K562 (cell line): ENCODE results near the gene TIMM44. TPM values are rescaled to one million over a fixed set of nuclear protein-coding genes. Genes with fewer than 3 reads are reported as not detected.
A peak's percentile ranks its signal among the peaks of the same experiment; 100 is the strongest.

Experiments used
- FOXK1 ChIP-seq: sonication (generic); formaldehyde crosslinking; IDR thresholded peaks from 2 replicates; pipeline ENCODE4 v1.8.0; 2022; ENCODE audit warnings: missing genetic modification reagents, mild to moderate bottlenecking, borderline replicate concordance
- GABPB2 ChIP-seq: fragments of 250-450 bp; sonication (Bioruptor Pico); conservative IDR thresholded peaks from 2 replicates; pipeline ENCODE4 v1.5.1; 2021; ENCODE audit warnings: mild to moderate bottlenecking
- NCOA1 ChIP-seq: fragments of 450-650 bp; IDR thresholded peaks from 2 replicates; pipeline ENCODE4 v1.6.1; 2016; ENCODE audit warnings: low read depth
- NCOR1 ChIP-seq: fragments of 450-650 bp; IDR thresholded peaks from 2 replicates; pipeline ENCODE4 v1.6.1; 2016; ENCODE audit warnings: mild to moderate bottlenecking, moderate library complexity
- PML ChIP-seq: IDR thresholded peaks from 2 replicates; pipeline ENCODE4 v1.6.1; 2012; ENCODE audit warnings: low read length, inconsistent platforms
- ZNF197 ChIP-seq: fragments of 200-800 bp; sonication (Bioruptor generic); IDR thresholded peaks from 2 replicates; pipeline ENCODE4 v1.6.1; 2016; ENCODE audit warnings: low read depth, missing genetic modification characterization, missing compliant biosample characterization
- polyA plus RNA-seq, 8 experiments: library from polyadenylated mRNA; depleted of rRNA in 4 of 8; stranded (reverse) in 5 of 8; unstranded in 3 of 8; fragments of >200 nt; fragmentation: Nextera tagmentation in 2 of 8; fragmentation: Illumina TruSeq in 1 of 8; extraction: Ambion mirVana in 2 of 8; extraction: Trizol in 1 of 8; gene quantifications; 2 replicates each; pipeline versions ENCODE4 v1.2.1 to v1.2.3, GENCODE V29; 2011 to 2014; ENCODE audit warnings: inconsistent platforms in 1 of 8, missing spikeins in 1 of 8
- total RNA-seq, 7 experiments: library from RNA; depleted of rRNA in 6 of 7; stranded (reverse); fragments of >200 nt in 6 of 7; fragmentation: Illumina TruSeq in 2 of 7; extraction: Trizol in 2 of 7; gene quantifications; 2 replicates each; pipeline versions ENCODE4 v1.2.1 to v1.2.3, GENCODE V29; 2011 to 2021; ENCODE audit warnings: low replicate concordance in 1 of 7
- TF ChIP-seq, protein P1 (sequence below): fragments of 450-650 bp; formaldehyde crosslinking; IDR thresholded peaks from 2 replicates; pipeline ENCODE4 v1.4.0; 2020; ENCODE audit warnings: mild to moderate bottlenecking, mixed read lengths
- TF ChIP-seq, protein P2 (sequence below), 2 experiments: fragments of 450-650 bp; IDR thresholded peaks; 2 replicates each; pipeline ENCODE4 v1.6.1; 2016; ENCODE audit warnings: mild to moderate bottlenecking in 2 of 2, borderline replicate concordance in 1 of 2, low read depth in 1 of 2, moderate library complexity in 1 of 2
- TF ChIP-seq, protein P3 (sequence below): sonication (generic); formaldehyde crosslinking; IDR thresholded peaks from 2 replicates; pipeline ENCODE4 v1.8.1; 2023; ENCODE audit warnings: missing genetic modification reagents, mild to moderate bottlenecking, borderline replicate concordance
- TF ChIP-seq, protein P4 (sequence below): fragments of 150-350 bp; conservative IDR thresholded peaks from 2 replicates; pipeline ENCODE4 v1.6.1; 2014; ENCODE audit warnings: low read length

Gene TIMM44
- total and polyA plus RNA-seq, 9 of the 15 experiments (the other 6 are each of a cell fraction or from before 2014, with no cell fraction given) = 10.3 to 231 (median 89.3) TPM

DNA sequence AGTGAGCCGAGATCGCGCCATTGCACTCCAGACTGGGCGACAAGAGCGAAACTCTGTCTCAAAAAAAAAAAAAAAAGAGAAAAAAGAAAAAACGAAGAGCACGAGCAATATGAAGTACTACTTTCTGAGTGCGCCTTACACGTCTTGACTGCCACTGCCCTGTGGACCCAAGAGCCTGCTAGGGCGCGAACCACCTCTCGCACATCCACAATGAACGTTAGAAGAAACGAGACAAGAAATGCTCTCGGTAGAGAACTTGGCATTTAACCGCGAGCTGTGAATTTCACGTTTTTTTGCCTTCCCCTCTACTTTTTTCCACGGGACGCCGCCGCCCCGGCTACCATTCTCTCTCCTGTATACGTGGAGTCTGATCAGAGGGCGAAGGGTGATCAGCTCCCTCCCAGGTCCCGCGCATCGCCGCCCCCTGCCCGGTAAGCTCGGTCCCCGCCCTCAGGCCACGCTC, 454 bp downstream of the TIMM44 start (continued):
- TF ChIP-seq, protein P1, sequence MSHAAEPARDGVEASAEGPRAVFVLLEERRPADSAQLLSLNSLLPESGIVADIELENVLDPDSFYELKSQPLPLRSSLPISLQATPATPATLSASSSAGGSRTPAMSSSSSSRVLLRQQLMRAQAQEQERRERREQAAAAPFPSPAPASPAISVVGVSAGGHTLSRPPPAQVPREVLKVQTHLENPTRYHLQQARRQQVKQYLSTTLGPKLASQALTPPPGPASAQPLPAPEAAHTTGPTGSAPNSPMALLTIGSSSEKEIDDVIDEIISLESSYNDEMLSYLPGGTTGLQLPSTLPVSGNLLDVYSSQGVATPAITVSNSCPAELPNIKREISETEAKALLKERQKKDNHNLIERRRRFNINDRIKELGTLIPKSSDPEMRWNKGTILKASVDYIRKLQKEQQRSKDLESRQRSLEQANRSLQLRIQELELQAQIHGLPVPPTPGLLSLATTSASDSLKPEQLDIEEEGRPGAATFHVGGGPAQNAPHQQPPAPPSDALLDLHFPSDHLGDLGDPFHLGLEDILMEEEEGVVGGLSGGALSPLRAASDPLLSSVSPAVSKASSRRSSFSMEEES (CRISPR knock-in tag) = no peak
- no peak for TF ChIP-seq PML
- TF ChIP-seq NCOA1 = no peak
- peak; percentile 14; the same call in 1 of the 2 replicates for TF ChIP-seq FOXK1 (CRISPR knock-in tag)
- TF ChIP-seq NCOR1 = no peak
- TF ChIP-seq, protein P2, sequence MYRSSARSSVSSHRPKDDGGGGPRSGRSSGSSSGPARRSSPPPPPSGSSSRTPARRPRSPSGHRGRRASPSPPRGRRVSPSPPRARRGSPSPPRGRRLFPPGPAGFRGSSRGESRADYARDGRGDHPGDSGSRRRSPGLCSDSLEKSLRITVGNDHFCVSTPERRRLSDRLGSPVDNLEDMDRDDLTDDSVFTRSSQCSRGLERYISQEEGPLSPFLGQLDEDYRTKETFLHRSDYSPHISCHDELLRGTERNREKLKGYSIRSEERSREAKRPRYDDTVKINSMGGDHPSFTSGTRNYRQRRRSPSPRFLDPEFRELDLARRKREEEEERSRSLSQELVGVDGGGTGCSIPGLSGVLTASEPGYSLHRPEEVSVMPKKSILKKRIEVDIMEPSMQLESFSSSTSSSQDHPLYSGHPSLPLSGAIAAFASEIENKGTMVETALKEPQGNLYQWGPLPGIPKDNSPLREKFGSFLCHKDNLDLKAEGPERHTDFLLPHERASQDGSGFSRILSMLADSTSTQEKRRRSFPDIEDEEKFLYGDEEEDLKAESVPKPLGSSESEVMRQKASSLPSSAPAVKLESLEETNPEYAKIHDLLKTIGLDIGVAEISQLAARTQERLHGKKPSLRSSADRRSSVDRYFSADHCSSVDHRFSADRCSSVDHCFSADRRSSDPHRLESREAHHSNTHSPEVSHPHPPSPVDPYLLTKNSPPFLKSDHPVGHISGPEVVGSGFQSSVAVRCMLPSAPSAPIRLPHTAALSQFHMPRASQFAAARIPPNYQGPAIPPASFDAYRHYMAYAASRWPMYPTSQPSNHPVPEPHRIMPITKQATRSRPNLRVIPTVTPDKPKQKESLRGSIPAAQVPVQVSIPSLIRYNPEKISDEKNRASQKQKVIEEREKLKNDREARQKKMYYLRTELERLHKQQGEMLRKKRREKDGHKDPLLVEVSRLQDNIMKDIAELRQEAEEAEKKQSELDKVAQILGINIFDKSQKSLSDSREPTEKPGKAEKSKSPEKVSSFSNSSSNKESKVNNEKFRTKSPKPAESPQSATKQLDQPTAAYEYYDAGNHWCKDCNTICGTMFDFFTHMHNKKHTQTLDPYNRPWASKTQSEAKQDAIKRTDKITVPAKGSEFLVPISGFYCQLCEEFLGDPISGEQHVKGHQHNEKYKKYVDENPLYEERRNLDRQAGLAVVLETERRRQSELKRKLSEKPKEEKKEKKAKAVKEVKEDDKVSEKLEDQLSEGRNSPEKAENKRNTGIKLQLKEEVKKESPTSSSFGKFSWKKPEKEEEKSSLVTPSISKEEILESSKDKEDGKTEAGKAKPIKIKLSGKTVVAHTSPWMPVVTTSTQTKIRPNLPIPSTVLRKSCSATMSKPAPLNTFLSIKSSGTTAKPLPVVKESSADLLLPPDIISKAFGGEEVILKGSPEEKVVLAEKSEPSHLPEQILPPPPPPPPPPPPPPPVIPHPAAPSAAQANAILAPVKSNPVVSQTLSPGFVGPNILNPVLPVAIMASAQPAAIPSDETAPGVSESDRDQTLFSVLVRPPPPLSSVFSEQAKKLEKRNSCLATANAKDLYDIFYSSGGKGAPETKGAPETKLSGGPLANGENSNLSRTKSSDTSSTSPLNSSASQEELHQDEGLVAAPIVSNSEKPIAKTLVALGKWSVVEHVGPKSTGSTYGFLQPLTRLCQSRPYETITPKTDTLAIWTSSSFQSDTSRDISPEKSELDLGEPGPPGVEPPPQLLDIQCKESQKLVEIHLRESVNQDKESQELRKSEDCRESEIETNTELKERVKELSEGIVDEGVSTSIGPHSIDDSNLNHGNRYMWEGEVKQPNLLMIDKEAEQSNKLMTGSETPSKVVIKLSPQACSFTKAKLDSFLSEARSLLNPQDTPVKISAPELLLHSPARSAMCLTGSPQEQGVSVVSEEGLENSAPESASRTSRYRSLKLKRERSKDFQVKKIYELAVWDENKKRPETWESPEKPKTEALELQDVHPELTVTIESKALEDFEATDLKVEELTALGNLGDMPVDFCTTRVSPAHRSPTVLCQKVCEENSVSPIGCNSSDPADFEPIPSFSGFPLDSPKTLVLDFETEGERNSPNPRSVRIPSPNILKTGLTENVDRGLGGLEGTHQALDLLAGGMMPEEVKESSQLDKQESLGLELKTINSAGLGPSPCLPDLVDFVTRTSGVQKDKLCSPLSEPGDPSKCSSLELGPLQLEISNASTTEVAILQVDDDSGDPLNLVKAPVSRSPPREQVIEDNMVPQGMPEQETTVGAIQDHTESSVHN (IDR thresholded peaks at IDR 0.05; ENCODE audit: borderline replicate concordance in 1 of 2, low read depth in 1 of 2) = no peak
- TF ChIP-seq ZNF197 (CRISPR knock-in tag) = no peak
- no peak for TF ChIP-seq GABPB2 (CRISPR knock-in tag)
- TF ChIP-seq, protein P3, sequence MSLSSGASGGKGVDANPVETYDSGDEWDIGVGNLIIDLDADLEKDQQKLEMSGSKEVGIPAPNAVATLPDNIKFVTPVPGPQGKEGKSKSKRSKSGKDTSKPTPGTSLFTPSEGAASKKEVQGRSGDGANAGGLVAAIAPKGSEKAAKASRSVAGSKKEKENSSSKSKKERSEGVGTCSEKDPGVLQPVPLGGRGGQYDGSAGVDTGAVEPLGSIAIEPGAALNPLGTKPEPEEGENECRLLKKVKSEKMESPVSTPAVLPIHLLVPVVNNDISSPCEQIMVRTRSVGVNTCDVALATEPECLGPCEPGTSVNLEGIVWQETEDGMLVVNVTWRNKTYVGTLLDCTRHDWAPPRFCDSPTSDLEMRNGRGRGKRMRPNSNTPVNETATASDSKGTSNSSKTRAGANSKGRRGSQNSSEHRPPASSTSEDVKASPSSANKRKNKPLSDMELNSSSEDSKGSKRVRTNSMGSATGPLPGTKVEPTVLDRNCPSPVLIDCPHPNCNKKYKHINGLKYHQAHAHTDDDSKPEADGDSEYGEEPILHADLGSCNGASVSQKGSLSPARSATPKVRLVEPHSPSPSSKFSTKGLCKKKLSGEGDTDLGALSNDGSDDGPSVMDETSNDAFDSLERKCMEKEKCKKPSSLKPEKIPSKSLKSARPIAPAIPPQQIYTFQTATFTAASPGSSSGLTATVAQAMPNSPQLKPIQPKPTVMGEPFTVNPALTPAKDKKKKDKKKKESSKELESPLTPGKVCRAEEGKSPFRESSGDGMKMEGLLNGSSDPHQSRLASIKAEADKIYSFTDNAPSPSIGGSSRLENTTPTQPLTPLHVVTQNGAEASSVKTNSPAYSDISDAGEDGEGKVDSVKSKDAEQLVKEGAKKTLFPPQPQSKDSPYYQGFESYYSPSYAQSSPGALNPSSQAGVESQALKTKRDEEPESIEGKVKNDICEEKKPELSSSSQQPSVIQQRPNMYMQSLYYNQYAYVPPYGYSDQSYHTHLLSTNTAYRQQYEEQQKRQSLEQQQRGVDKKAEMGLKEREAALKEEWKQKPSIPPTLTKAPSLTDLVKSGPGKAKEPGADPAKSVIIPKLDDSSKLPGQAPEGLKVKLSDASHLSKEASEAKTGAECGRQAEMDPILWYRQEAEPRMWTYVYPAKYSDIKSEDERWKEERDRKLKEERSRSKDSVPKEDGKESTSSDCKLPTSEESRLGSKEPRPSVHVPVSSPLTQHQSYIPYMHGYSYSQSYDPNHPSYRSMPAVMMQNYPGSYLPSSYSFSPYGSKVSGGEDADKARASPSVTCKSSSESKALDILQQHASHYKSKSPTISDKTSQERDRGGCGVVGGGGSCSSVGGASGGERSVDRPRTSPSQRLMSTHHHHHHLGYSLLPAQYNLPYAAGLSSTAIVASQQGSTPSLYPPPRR (CRISPR knock-in tag) = no peak
- TF ChIP-seq, protein P4, sequence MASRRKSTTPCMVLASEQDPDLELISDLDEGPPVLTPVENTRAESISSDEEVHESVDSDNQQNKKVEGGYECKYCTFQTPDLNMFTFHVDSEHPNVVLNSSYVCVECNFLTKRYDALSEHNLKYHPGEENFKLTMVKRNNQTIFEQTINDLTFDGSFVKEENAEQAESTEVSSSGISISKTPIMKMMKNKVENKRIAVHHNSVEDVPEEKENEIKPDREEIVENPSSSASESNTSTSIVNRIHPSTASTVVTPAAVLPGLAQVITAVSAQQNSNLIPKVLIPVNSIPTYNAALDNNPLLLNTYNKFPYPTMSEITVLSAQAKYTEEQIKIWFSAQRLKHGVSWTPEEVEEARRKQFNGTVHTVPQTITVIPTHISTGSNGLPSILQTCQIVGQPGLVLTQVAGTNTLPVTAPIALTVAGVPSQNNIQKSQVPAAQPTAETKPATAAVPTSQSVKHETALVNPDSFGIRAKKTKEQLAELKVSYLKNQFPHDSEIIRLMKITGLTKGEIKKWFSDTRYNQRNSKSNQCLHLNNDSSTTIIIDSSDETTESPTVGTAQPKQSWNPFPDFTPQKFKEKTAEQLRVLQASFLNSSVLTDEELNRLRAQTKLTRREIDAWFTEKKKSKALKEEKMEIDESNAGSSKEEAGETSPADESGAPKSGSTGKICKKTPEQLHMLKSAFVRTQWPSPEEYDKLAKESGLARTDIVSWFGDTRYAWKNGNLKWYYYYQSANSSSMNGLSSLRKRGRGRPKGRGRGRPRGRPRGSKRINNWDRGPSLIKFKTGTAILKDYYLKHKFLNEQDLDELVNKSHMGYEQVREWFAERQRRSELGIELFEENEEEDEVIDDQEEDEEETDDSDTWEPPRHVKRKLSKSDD = no peak
